DMS79 treated with DMSO at 0.1 percent for 48 hours (cell line): ENCODE results near the gene ZNF865.

Source experiments
- DNase-seq: peaks from one replicate; lab custom pipeline; 2025; lab: John Stamatoyannopoulos, UW

The ZNF865 gene

DNA sequence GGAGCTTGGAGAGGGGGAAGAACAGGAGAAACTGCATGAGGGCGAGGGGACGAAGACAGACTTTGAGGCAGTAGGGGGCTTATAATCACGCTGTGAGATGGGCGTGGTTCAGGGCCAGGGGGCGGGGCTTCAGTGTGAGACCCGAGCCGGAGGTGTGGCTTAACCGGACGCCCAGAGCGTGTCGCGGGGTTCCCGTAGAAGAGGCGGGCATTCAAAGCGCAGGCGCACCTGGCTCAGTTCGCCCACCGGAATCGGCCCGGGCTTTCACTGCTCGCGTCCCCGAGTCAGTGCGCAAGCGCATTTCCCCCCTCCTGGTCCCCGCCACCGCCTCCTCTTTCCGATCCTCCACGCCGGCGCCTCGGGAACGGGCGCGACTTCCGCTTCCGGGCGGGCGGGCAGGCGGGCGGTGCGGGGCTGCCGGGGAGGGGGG is 225 bp upstream of the ZNF865 start:
- DNase-seq, result peak; percentile 89

DNA sequence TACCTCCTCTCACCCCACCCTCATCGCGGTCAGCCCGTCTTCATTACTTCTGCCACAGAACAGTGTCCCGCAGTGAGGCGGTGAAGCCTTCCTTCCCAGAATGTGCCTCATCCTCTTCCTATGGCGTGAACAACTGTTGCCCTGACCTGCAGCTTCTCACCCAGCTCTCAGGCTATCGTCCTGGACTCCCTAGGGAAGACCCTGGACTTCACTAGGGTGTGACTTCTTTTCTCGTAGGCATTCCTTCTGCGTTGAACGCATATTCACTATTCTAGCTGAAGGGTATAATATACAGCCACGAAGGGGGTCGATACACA is 982 bp downstream of the ZNF865 start:
- no peak for DNase-seq

DNA sequence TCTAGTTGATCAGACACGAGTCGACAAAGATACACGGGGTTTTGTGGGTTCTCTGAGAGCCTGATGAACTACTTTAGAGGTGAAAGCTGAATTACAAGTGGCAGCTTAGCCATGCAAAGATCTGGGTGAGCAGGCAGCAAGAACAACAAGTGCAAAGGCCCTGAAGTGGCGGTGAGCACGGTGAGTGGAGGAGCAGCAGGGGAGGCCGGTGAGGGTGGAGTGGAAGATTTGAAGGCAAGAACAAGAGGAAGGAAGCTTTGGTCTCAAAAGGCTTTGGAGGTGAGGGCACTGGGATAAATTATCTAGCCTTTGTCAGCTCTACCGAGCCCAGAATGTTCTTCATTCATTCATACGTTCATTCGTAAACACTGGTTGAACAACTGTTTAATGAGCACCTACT is 1.4 kb downstream of the ZNF865 start:
- DNase-seq, result no peak

DNA sequence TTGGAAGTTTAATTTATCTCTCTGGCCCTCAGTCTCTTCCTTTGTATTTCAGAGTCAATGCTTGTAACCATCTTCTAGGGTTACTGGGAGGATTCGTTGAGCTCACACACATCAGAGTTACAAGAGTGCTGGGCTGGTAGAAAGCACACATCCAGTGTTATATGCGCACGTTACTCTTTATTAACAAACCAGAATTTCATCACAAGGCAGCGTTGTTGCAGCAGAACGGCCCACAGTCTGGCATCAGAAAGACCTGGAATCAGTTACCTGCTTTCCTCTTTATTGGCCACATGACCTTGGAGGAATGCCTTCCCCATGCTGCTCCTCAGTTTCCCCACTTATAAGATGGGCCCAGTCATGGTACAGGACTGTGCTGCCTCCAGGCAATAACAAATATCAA is 3.9 kb downstream of the ZNF865 start:
- DNase-seq, result no peak

DNA sequence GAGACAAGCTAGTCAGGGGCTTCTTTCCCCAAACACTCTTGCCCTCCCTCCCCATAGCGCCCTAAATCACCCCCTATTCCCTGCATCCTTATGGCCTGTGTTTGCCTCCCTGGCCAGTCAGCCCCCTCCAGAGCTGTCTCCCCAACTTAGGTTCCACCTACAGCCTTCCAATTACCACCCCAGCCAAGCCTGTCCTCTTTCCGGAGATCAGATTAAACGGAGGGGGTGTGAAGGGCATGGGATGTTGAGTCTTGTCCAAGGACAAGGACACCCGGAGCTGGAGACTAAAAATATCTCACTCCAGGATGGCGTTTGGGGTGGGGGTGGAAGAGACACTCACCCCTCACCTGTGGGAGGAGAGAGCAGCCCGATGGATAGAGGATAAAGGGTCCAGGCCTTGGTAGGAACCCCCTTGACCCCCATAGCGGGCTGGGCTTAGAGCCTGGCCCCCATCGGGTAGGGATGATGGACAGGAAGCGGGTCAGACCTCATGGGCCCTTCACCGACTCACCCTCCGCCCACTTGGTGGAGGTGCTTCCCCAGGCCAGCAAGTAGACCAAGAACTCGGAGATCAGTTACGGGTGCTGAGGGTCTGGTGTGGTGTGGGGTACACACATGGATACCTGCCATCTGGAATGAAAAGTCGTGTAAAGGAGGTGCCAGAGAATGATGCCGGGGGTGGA is 6.0 kb downstream of the ZNF865 start:
- DNase-seq, result no peak

DNA sequence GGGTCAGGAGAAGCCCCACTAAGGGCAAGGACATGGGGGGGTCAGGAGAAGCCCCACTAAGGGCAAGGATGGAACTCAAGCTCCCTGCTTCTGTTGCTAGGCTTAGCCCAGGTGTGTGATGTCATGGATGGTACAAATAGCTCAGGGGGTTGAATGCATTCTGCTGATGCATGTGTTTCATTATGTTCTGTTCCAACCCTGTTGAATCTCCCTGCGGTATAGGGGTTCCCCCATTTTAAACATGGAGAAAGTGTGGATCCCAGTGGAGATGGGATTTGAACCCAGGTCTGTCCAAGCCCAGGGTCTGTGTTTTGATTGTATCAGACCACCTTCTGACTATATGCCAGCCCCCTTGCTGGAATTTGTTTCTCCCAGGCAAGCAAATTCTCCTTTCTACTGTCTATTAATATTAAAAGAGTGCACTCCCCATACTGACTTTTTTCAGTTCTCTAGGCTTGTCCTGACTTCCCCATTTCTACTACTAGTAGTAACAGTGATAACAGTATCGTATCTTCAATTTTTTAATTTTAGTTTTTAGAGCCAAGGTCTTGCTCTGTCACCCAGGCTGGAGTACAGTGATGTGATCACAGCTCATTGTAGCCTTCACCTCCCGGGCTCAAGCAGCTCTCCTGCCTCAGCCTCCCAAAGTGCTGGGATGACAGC is 6.7 kb downstream of the ZNF865 start:
- DNase-seq, result no peak

DNA sequence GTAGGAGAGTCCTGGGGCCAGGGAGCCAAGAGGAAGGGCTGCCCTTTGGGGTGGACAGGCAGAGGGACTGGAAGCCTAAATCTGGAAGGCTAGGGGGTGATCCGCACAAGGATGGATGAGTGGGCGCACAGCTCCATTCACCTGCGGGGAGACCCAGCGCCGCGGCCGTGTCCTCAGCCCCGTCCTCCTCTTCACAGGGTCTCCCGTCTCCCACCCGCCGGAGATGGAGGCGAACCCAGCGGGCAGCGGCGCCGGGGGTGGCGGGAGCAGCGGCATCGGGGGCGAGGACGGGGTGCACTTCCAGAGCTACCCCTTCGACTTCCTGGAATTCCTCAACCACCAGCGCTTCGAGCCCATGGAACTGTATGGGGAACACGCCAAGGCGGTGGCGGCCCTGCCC is 7.9 kb downstream of the ZNF865 start:
- no peak for DNase-seq

DNA sequence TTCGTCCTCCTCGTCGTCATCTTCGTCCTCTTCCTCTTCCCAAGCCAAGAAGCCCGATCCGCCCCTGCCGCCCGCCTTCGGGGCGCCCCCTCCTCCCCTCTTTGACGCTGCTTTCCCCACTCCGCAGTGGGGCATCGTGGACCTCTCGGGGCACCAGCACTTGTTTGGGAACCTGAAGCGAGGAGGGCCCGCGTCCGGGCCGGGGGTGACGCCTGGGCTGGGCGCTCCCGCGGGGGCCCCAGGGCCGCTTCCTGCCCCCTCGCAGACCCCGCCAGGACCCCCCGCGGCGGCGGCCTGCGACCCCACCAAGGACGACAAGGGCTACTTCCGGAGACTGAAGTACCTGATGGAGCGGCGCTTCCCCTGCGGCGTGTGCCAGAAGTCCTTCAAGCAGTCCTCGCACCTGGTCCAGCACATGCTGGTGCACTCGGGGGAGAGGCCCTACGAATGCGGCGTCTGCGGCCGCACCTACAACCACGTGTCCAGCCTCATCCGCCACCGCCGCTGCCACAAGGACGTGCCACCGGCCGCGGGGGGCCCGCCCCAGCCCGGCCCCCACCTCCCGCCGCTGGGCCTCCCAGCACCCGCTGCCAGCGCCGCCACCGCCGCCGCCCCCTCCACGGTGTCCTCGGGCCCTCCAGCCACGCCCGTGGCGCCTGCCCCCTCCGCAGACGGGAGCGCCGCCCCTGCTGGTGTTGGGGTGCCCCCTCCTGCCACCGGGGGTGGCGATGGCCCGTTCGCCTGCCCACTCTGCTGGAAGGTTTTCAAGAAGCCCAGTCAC is 8.7 kb downstream of the ZNF865 start:
- DNase-seq, result no peak

DNA sequence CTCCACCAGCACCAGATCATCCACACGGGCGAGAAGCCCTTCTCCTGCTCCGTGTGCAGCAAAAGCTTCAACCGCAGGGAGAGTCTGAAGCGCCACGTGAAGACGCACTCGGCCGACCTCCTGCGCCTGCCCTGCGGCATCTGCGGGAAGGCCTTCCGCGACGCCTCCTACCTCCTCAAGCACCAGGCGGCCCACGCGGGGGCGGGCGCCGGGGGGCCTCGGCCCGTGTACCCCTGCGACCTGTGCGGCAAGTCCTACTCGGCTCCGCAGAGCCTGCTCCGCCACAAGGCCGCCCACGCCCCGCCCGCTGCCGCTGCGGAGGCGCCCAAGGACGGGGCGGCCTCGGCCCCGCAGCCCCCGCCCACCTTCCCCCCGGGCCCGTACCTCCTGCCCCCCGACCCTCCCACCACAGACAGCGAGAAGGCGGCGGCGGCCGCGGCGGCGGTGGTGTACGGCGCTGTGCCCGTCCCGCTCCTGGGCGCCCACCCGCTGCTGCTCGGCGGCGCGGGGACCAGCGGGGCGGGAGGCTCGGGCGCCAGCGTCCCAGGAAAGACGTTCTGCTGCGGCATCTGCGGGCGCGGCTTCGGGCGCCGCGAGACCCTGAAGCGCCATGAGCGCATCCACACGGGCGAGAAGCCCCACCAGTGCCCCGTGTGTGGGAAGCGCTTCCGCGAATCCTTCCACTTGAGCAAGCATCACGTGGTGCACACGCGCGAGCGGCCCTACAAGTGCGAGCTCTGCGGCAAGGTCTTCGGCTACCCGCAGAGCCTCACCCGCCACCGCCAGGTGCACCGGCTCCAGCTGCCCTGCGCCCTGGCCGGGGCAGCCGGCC is 9.5 kb downstream of the ZNF865 start:
- no peak for DNase-seq

DNA sequence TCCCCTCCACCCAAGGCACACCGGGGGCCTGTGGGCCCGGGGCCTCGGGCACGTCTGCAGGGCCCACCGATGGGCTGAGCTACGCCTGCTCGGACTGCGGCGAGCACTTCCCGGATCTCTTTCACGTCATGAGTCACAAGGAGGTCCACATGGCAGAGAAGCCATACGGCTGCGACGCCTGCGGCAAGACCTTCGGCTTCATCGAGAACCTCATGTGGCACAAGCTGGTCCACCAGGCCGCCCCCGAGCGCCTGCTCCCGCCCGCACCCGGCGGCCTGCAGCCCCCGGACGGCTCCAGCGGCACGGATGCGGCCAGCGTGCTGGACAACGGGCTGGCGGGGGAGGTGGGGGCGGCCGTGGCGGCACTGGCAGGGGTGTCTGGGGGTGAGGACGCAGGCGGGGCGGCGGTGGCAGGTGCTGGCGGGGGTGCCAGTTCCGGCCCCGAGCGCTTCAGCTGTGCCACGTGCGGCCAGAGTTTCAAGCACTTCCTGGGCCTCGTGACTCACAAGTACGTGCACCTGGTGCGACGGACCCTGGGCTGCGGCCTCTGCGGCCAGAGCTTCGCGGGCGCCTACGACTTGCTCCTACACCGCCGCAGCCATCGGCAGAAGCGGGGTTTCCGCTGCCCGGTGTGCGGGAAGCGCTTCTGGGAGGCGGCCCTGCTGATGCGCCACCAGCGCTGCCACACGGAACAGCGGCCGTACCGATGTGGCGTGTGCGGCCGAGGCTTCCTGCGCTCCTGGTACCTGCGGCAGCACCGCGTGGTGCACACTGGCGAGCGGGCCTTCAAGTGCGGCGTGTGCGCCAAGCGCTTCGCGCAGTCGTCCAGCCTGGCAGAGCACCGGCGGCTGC is 10.3 kb downstream of the ZNF865 start:
- no peak for DNase-seq

DNA sequence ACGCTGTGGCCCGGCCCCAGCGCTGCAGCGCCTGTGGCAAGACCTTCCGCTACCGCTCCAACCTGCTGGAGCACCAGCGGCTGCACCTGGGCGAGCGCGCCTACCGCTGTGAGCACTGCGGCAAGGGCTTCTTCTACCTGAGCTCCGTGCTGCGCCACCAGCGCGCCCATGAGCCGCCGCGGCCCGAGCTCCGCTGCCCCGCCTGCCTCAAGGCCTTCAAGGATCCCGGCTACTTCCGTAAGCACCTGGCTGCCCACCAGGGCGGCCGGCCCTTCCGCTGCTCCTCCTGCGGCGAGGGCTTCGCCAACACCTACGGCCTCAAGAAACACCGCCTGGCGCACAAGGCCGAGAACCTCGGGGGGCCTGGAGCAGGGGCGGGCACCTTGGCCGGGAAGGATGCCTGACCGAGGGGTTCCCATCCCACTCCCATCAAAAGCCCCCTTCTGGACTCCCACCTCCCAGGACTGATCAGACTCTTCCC is 11.0 kb downstream of the ZNF865 start:
- no peak for DNase-seq

DNA sequence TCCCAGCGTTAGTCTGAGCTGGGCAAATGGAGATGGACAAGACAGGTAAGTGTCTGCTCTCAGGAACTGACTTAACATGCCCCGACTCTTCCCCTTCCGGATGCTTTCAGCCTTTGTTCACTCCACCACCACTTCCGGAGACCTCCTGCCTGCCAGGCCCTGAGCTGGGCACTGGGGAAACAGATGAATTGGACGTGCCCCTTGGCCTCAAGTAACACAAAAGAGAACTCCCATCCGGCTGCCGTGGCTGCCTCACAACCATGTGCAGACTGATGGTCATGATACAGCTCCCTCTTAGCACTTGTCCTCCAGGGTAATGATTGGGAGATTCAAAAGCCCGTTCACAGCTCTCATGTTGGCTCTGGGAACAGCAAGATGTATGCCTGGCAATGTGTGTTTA is 12.0 kb downstream of the ZNF865 start:
- DNase-seq, result no peak

DNA sequence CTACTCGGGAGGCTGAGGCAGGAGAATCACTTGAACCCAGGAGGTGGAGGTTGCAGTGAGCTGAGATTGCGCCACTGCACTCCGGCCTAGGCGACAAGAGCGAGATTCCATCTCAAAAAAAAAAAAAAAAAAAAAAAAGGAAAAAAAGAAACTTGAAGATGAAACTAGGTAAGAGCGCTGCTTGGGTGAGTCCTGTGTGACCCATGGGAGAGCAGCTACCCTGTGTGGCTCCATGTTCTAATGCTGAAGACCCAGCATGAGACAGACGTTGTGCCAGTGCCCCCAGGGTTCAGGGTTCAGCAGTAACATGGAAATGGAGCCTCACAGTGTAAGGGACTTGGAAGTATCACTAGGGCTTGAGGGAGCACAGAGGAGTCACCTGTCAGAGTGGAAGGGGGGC is 13.0 kb downstream of the ZNF865 start:
- no peak for DNase-seq

DNA sequence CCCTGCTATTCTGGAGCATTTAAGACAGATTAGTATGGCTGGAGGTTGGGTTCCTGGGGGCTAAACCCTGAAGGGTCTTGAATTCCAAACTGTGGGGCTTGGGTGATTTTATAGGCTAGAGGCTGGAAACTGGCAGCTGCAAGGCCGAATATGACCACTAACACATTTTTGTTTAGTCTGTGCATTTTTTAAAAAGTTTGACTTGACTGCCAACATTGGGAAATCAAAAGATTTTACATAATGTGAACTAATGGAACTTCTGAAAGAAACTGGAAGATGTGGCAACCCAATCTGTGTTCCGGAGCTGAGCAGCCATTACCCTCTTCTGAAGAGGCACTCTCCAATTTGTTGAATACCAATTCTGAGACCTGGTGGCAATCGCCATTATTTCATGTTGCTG is 13.8 kb downstream of the ZNF865 start:
- DNase-seq, result no peak

DNA sequence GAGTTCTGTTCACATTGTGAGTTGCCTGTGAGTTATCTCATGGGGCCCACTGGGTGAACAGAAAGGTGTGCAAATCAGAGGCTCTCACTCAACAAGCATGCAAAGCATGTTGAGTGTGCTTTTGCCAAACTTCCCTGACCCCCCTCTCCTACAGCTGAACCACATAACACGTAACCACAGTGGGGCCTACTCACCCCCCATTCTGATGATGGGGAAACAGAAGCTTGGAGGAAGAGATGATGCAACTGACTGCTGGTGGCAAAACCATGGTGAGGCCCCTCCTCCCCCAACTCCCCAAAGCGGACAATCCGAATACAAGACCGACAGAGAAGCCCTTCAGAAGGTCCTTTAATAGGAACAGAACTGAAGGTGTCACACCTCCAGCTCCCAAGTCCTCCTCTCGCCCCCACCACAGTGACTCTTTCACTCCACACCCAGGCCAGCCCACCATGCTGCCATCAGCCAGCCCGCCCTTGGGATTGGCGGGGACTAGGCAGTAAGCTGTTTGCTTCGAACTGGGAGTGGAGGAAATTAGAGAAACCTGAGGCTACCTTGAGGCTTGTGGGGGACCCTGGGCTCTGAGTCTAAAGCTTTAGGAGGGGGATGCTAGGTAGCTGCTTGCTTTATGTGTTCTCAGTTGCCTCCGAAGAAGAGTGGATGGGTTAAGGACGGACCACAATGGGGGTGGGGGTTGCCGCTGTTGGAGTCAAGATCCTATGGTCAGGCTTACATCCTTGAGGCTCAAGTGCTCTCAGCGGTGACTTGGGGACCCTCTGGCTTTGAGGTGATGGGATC is 15.2 kb downstream of the ZNF865 start:
- no peak for DNase-seq

DNA sequence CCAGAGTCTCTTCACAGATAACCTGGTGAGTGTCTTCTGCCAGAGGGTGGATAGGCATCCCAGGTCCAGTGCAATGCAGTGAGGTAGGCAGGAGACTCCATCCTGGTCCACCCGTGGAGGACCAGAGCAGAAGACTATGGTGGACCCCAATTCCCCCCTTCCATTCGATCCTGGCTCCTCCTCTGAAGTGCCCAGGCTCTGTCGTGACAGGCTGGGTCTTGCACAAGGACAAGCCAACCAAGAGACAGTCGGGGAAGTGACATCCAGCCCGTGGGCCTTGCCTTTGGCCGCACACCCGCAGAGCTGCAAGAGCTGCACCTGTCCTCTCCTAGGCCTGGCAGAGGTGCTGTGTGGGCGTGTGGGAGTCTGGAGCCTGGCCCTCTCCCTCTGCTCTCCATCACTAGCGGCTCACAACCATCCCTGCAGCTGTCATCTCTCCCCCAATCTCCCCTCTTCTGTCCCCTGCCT is 15.8 kb downstream of the ZNF865 start:
- no peak for DNase-seq

DNA sequence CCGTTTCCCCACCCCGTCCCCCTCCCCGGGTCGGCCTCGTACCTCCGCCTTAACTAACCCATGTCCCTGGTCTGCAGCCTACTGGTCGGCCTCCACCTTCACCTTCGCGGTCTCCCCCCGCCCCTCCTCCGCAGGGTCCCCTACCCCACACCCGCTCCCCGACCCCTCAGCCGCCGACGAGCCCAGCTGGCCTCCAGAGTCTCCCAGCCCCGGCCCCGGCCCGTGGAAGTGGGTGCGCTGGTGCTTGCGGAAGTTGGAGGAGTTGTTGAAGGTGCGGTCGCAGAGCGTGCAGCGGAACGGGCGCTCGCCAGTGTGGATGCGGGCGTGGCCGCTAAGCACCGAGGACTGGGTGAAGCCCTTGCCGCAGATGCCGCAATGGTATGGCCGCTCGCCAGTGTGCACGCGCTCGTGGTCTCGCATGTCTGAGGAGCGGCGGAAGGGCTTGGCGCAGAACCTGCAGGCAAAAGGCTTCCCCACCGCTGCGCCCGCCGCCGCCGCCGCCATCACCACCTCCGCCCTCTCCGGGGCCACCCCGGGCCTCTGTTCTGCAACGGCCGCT is 16.3 kb downstream of the ZNF865 start:
- no peak for DNase-seq

DNA sequence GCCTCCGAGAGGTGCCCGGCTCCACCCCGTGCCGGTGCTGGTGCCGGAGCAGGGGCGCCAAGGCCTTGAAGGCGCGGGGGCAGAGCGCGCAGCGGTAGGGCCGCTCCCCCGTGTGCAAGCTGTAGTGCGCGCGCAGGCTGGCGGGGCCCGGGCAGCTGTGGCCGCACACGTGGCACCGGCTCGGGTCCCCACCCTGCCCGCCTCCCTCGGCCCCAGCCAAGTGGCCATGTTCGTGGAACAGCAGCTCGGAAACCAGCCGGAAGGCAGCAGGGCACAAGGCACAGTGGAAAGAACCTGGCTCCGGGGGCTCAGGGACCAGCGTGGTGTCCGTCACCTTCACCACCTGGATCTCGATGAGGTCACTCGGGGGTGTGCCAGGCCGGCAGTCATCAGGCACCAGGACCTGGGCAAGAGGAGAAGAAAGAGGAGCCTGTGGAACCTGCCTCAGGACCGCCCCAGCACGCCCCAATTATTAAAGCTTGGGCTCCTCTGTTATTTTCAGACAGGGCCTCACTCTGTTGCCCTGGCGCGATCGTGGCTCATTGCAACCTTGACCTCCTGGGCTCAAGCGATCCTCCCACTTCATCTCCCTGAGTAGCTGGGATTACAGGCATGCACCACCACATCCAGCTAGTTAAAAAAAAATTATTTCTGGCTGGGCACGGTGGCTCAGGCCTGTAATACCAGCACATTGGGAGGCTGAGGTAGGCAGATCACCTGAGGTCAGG is 17.0 kb downstream of the ZNF865 start:
- DNase-seq, result no peak

DNA sequence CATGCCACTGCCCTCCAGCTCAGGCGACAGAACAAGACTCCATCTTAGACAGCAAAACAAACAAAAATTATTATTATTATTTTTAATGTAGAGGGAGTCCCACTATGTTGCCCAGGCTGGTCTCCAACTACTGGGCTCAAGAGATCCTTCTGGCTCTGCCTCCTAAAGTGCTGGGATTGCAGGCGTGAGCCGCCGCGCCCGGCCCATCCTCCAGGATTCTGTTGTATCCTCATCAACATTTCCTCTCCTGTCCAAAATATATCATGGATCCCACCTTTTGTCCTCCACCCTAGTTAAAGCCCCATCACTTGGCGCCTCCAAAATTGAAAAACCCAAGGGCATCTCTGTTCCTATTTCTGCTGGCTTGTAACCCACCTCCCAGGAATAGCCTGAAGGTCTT is 17.7 kb downstream of the ZNF865 start:
- DNase-seq, result no peak
